HepG2 (cell line): Measurements from ENCODE around the gene HRH3. TPM values are rescaled to one million over a fixed set of nuclear protein-coding genes. Genes with fewer than 3 reads are reported as not detected.

Experiments
- ATF3 ChIP-seq: sonication (generic); formaldehyde crosslinking; IDR thresholded peaks from 2 replicates; pipeline ENCODE4 v1.4.0; 2020; ENCODE audit warnings: missing genetic modification reagents
- BHLHE40 ChIP-seq: IDR thresholded peaks from 2 replicates; pipeline ENCODE4 v1.6.1; 2011; ENCODE audit warnings: low read length, improper control_type of control experiment
- CC2D1A ChIP-seq: sonication (generic); formaldehyde crosslinking; IDR thresholded peaks from 2 replicates; pipeline ENCODE4 v1.8.1; 2023; ENCODE audit warnings: mild to moderate bottlenecking, missing genetic modification reagents
- CCDC6 ChIP-seq: sonication (generic); formaldehyde crosslinking; IDR thresholded peaks from 2 replicates; pipeline ENCODE4 v1.8.1; 2022; ENCODE audit warnings: mild to moderate bottlenecking, missing genetic modification reagents, moderate library complexity
- GABPB1 ChIP-seq: IDR thresholded peaks from 2 replicates; pipeline ENCODE4 v1.6.1; 2016; ENCODE audit warnings: mild to moderate bottlenecking, missing genetic modification reagents, moderate library complexity, missing compliant biosample characterization
- GMEB2 ChIP-seq: IDR thresholded peaks from 2 replicates; pipeline ENCODE4 v1.6.1; 2016; ENCODE audit warnings: missing biosample characterization, missing genetic modification reagents, low read depth
- HMGA1 ChIP-seq: sonication (generic); formaldehyde crosslinking; conservative IDR thresholded peaks from 2 replicates; pipeline ENCODE4 v1.4.0; 2020; ENCODE audit warnings: missing genetic modification reagents
- HOXA9 ChIP-seq: sonication (generic); formaldehyde crosslinking; IDR thresholded peaks from 2 replicates; pipeline ENCODE4 v1.8.1; 2022; ENCODE audit warnings: missing genetic modification reagents, mild to moderate bottlenecking, moderate library complexity, borderline replicate concordance
- MBD4 ChIP-seq: IDR thresholded peaks from 2 replicates; pipeline ENCODE4 v1.6.1; 2012; ENCODE audit warnings: low read length, inconsistent platforms, borderline replicate concordance
- MTA1 ChIP-seq: sonication (generic); formaldehyde crosslinking; IDR thresholded peaks from 2 replicates; pipeline ENCODE4 v1.4.0; 2020; ENCODE audit warnings: missing genetic modification reagents, mild to moderate bottlenecking, borderline replicate concordance
- PHF5A ChIP-seq: IDR thresholded peaks from one replicate; pipeline ENCODE4 v1.6.1; 2018; ENCODE audit warnings: low read depth, missing genetic modification reagents; ENCODE audit not compliant: unreplicated experiment
- TIGD3 ChIP-seq: sonication (generic); formaldehyde crosslinking; IDR thresholded peaks from 2 replicates; pipeline ENCODE4 v1.5.1; 2020; ENCODE audit warnings: mild to moderate bottlenecking, missing genetic modification reagents, borderline replicate concordance
- WIZ ChIP-seq: sonication (generic); formaldehyde crosslinking; IDR thresholded peaks from 2 replicates; pipeline ENCODE4 v1.5.1; 2020; ENCODE audit warnings: mild to moderate bottlenecking, missing genetic modification reagents
- ZFY ChIP-seq: sonication (generic); formaldehyde crosslinking; IDR thresholded peaks from 2 replicates; pipeline ENCODE4 v1.4.0; 2020; ENCODE audit warnings: missing genetic modification reagents
- ZNF142 ChIP-seq: sonication (generic); formaldehyde crosslinking; IDR thresholded peaks from 2 replicates; pipeline ENCODE4 v1.4.0; 2020; ENCODE audit warnings: missing genetic modification reagents
- ZNF329 ChIP-seq: sonication (generic); formaldehyde crosslinking; IDR thresholded peaks from 2 replicates; pipeline ENCODE4 v1.9.0; 2021; ENCODE audit warnings: low read depth, mild to moderate bottlenecking, missing genetic modification reagents
- ZNF431 ChIP-seq: sonication (generic); formaldehyde crosslinking; IDR thresholded peaks from 2 replicates; pipeline ENCODE4 v1.9.0; 2022; ENCODE audit warnings: missing genetic modification reagents, low read depth, mild to moderate bottlenecking, borderline replicate concordance
- ZNF468 ChIP-seq: sonication (generic); formaldehyde crosslinking; IDR thresholded peaks from 2 replicates; pipeline ENCODE4 v1.8.0; 2022; ENCODE audit warnings: mild to moderate bottlenecking, moderate library complexity, missing genetic modification reagents
- ZNF557 ChIP-seq: sonication (generic); formaldehyde crosslinking; IDR thresholded peaks from 2 replicates; pipeline ENCODE4 v1.4.0; 2020; ENCODE audit warnings: missing genetic modification reagents
- ZNF850 ChIP-seq: sonication (generic); formaldehyde crosslinking; conservative IDR thresholded peaks from 2 replicates; pipeline ENCODE4 v1.9.0; 2021; ENCODE audit warnings: mild to moderate bottlenecking, missing genetic modification reagents
- polyA plus RNA-seq, 8 experiments: library from polyadenylated mRNA; depleted of rRNA in 3 of 8; stranded (reverse) in 7 of 8; unstranded in 1 of 8; fragments of >200 nt; fragmentation: Illumina TruSeq in 4 of 8; extraction: Trizol in 4 of 8; gene quantifications; 2 replicates each; pipeline versions ENCODE4 v1.2.1 to v1.2.3, GENCODE V29; 2011 to 2016; ENCODE audit warnings: low read depth in 4 of 8, missing spikeins in 1 of 8, mixed read lengths in 1 of 8; ENCODE audit not compliant: insufficient read depth in 1 of 8
- total RNA-seq, 5 experiments: library from RNA; depleted of rRNA; stranded (reverse); fragments of >200 nt; fragmentation: Illumina TruSeq; extraction: Trizol; gene quantifications; 2 replicates each; pipeline ENCODE4 v1.2.3, GENCODE V29; 2016; ENCODE audit warnings: low read depth in 1 of 5

Gene HRH3
- total and polyA plus RNA-seq, 2 of the 13 experiments (the other 11 are each of a cell fraction or from before 2014, with no cell fraction given), result 0.18 TPM; not detected in 1

GRCh38 chr20:62182469-62183425 is 37.3 kb downstream of the HRH3 start, which contains the start of gene MTG2 (continued):
- peak; percentile 95 for TF ChIP-seq ZNF142 (CRISPR knock-in tag)
- peak; percentile 94; the same call in 1 of the 2 replicates for TF ChIP-seq ZNF468 (CRISPR knock-in tag)
- TF ChIP-seq MTA1 (CRISPR knock-in tag), result peak; percentile 98
- peak; percentile 79 for TF ChIP-seq ATF3 (CRISPR knock-in tag)
- no peak for TF ChIP-seq MBD4
- TF ChIP-seq HMGA1 (CRISPR knock-in tag), result no peak
- peak; percentile 73; the same call in 1 of the 2 replicates for TF ChIP-seq GMEB2 (CRISPR knock-in tag)
- peak; percentile 87; the same call in 1 of the 2 replicates for TF ChIP-seq WIZ (CRISPR knock-in tag)
- peak; percentile 94 for TF ChIP-seq ZNF431 (CRISPR knock-in tag)
- peak; percentile 99 for TF ChIP-seq CCDC6
- TF ChIP-seq BHLHE40, result no peak
- TF ChIP-seq CC2D1A (CRISPR knock-in tag), result peak; percentile 99
- TF ChIP-seq HOXA9 (CRISPR knock-in tag), result peak; percentile 95; the same call in 1 of the 2 replicates
- peak; percentile 93 for TF ChIP-seq PHF5A (CRISPR knock-in tag)
- peak; percentile 99 for TF ChIP-seq ZFY (CRISPR knock-in tag)
- TF ChIP-seq TIGD3 (CRISPR knock-in tag), result peak; percentile 96; the same call in 1 of the 2 replicates
- no peak for TF ChIP-seq ZNF329
- TF ChIP-seq GABPB1 (CRISPR knock-in tag), result peak; percentile 99
- peak; percentile 97; the same call in 1 of the 2 replicates for TF ChIP-seq ZNF850
- TF ChIP-seq ZNF557 (CRISPR knock-in tag), result peak; percentile 98
